H9 (cell line): Measurements from ENCODE around the gene SPTSSA. TPM values are rescaled to one million over a fixed set of nuclear protein-coding genes. Genes with fewer than 3 reads are reported as not detected.

Experiments
- DNase-seq: peaks from one replicate; pipeline ENCODE4 v3.0.0-alpha.2; 2017
- H2AFZ ChIP-seq: one replicate; pipeline ENCODE4 v1.6.1; 2013; ENCODE audit warnings: mild to moderate bottlenecking, low read length, control low read depth, moderate library complexity
- H2AK5ac ChIP-seq: 2 replicates; pipeline ENCODE4 v1.6.1; 2013; ENCODE audit warnings: low read length, control low read depth, mixed read lengths; ENCODE audit not compliant: insufficient read length
- H2BK120ac ChIP-seq: one replicate; pipeline ENCODE4 v1.6.1; 2013; ENCODE audit warnings: low read depth, mild to moderate bottlenecking, low read length, control low read depth, inconsistent platforms; ENCODE audit not compliant: poor library complexity, severe bottlenecking
- H2BK12ac ChIP-seq: 2 replicates; pipeline ENCODE4 v1.6.1; 2013; ENCODE audit warnings: low read length, control low read depth, mixed read lengths, low read depth; ENCODE audit not compliant: insufficient read length
- H2BK15ac ChIP-seq: 2 replicates; pipeline ENCODE4 v1.6.1; 2013; ENCODE audit warnings: low read depth, low read length, control low read depth
- H2BK20ac ChIP-seq: one replicate; pipeline ENCODE4 v1.6.1; 2013; ENCODE audit warnings: low read depth, mild to moderate bottlenecking, low read length, control low read depth, inconsistent platforms; ENCODE audit not compliant: poor library complexity, severe bottlenecking
- H2BK5ac ChIP-seq: 2 replicates; pipeline ENCODE4 v1.6.1; 2013; ENCODE audit warnings: low read length, control low read depth, mixed read lengths; ENCODE audit not compliant: insufficient read length
- H3K14ac ChIP-seq: 2 replicates; pipeline ENCODE4 v1.6.1; 2013; ENCODE audit warnings: low read length, control low read depth; ENCODE audit not compliant: insufficient read depth
- H3K18ac ChIP-seq: 2 replicates; pipeline ENCODE4 v1.6.1; 2013; ENCODE audit warnings: low read depth, mild to moderate bottlenecking, mixed read lengths, low read length, control low read depth; ENCODE audit not compliant: insufficient read length
- H3K23ac ChIP-seq: 2 replicates; pipeline ENCODE4 v1.6.1; 2013; ENCODE audit warnings: low read length, control low read depth, mixed read lengths, low read depth; ENCODE audit not compliant: insufficient read length
- H3K23me2 ChIP-seq: 2 replicates; pipeline ENCODE4 v1.6.1; 2013; ENCODE audit warnings: low read depth, mild to moderate bottlenecking, mixed read lengths, low read length, control low read depth; ENCODE audit not compliant: insufficient read length, poor library complexity, severe bottlenecking
- H3K27ac ChIP-seq: 2 replicates; pipeline ENCODE4 v1.5.1; 2013; ENCODE audit warnings: low read length, control low read depth, mixed read lengths, low read depth; ENCODE audit not compliant: insufficient read length
- H3K27me3 ChIP-seq: 2 replicates; pipeline ENCODE4 v1.6.1; 2013; ENCODE audit warnings: low read length, control low read depth, inconsistent platforms; ENCODE audit not compliant: insufficient read depth
- H3K4ac ChIP-seq: 2 replicates; pipeline ENCODE4 v1.6.1; 2013; ENCODE audit warnings: low read depth, mild to moderate bottlenecking, control low read depth, inconsistent platforms, low read length, moderate library complexity
- H3K4me1 ChIP-seq: 2 replicates; pipeline ENCODE4 v1.6.1; 2013; ENCODE audit warnings: low read length, control low read depth, inconsistent platforms; ENCODE audit not compliant: insufficient read depth
- H3K4me2 ChIP-seq: 2 replicates; pipeline ENCODE4 v1.6.1; 2013; ENCODE audit warnings: low read length, control low read depth, mixed read lengths; ENCODE audit not compliant: insufficient read length, insufficient read depth
- H3K56ac ChIP-seq: 2 replicates; pipeline ENCODE4 v1.6.1; 2013; ENCODE audit warnings: low read depth, mild to moderate bottlenecking, mixed read lengths, low read length, control low read depth; ENCODE audit not compliant: insufficient read length
- H3K79me1 ChIP-seq: 2 replicates; pipeline ENCODE4 v1.6.1; 2013; ENCODE audit warnings: low read depth, mild to moderate bottlenecking, moderate library complexity, low read length, control low read depth, inconsistent platforms; ENCODE audit not compliant: insufficient read depth, poor library complexity, severe bottlenecking
- H3K79me2 ChIP-seq: 2 replicates; pipeline ENCODE4 v1.6.1; 2013; ENCODE audit warnings: low read length, control low read depth, inconsistent platforms; ENCODE audit not compliant: insufficient read depth
- H3K9ac ChIP-seq: 2 replicates; pipeline ENCODE4 v1.6.1; 2013; ENCODE audit warnings: low read length, control low read depth, mixed read lengths; ENCODE audit not compliant: insufficient read length; ENCODE audit errors: extremely low read depth
- H3K9me3 ChIP-seq: one replicate; pipeline ENCODE4 v1.6.1; 2013; ENCODE audit warnings: low read depth, low read length, inconsistent platforms; ENCODE audit not compliant: control insufficient read depth
- H3T11ph ChIP-seq: one replicate; pipeline ENCODE4 v1.6.1; 2013; ENCODE audit warnings: mild to moderate bottlenecking, low read length, control low read depth, inconsistent platforms
- H4K20me1 ChIP-seq: one replicate; pipeline ENCODE4 v1.6.1; 2013; ENCODE audit not compliant: control insufficient read depth, insufficient read length, insufficient read depth
- H4K5ac ChIP-seq: 2 replicates; pipeline ENCODE4 v1.6.1; 2013; ENCODE audit warnings: low read depth, mild to moderate bottlenecking, mixed read lengths, low read length, control low read depth; ENCODE audit not compliant: insufficient read length
- H4K8ac ChIP-seq: replicated peaks from 2 replicates; pipeline ENCODE4 v1.6.1; 2013; ENCODE audit warnings: low read length, control low read depth, mixed read lengths, low read depth; ENCODE audit not compliant: insufficient read length
- H4K91ac ChIP-seq: 2 replicates; pipeline ENCODE4 v1.6.1; 2013; ENCODE audit warnings: low read depth, mild to moderate bottlenecking, moderate library complexity, mixed read lengths, low read length, control low read depth; ENCODE audit not compliant: insufficient read length
- H3K27ac Mint-ChIP-seq, 3 experiments: 2 replicates in 2 of 3; 3 replicates in 1 of 3; pipeline ENCODE4 v1.8.0; 2020 to 2021; ENCODE audit warnings: mixed read lengths in 3 of 3, mild to moderate bottlenecking in 1 of 3, moderate library complexity in 1 of 3
- H3K27me3 Mint-ChIP-seq: 2 replicates; pipeline ENCODE4 v1.8.0; 2021; ENCODE audit warnings: low read depth, mild to moderate bottlenecking, moderate library complexity, mixed read lengths
- H3K36me3 Mint-ChIP-seq, 3 experiments: 2 replicates in 2 of 3; 3 replicates in 1 of 3; pipeline ENCODE4 v1.8.0; 2020 to 2021; ENCODE audit warnings: low read depth in 3 of 3, mixed read lengths in 3 of 3; ENCODE audit not compliant: insufficient read depth in 1 of 3
- H3K4me1 Mint-ChIP-seq, 2 experiments: 2 replicates each; pipeline ENCODE4 v1.8.0; 2020; ENCODE audit warnings: mixed read lengths in 2 of 2
- H3K4me3 Mint-ChIP-seq, 2 experiments: 2 replicates in 1 of 2; 3 replicates in 1 of 2; pipeline ENCODE4 v1.8.0; 2020 to 2021; ENCODE audit warnings: mild to moderate bottlenecking in 2 of 2, mixed read lengths in 2 of 2, moderate library complexity in 1 of 2
- H3K9me3 Mint-ChIP-seq, 2 experiments: 2 replicates in 1 of 2; 3 replicates in 1 of 2; pipeline ENCODE4 v1.8.0; 2020; ENCODE audit warnings: mild to moderate bottlenecking in 2 of 2, mixed read lengths in 2 of 2, moderate library complexity in 1 of 2
- CTCF ChIP-seq: fragments of 200-600 bp; sonication (generic); conservative IDR thresholded peaks from 3 replicates; pipeline ENCODE4 v1.8.0; 2021; ENCODE audit warnings: antibody characterized with exemption, mild to moderate bottlenecking
- WGBS: extraction: QIAGEN DNeasy Blood & Tissue Kit; methylation state at CpG from one replicate; pipeline ENCODE4 v1.1.7; 2013; ENCODE audit warnings: missing lambda C conversion rate, low lambda C conversion rate, mixed read lengths; ENCODE audit not compliant: insufficient read length; ENCODE audit errors: extremely low coverage; 5-methylcytosine and 5-hydroxymethylcytosine counted together
- total RNA-seq: library from RNA; stranded (reverse); gene quantifications from 2 replicates; pipeline ENCODE4 v1.2.1, GENCODE V29; 2021

SPTSSA gene
- total RNA-seq, 1 experiment from 2014 or later: 23.3 TPM

- Histone ChIP-seq H3K79me2 (peaks cover 18% of the 10 kb centered on the region; the same call in 1 of the 2 replicates), H4K20me1 (no peaks in the 10 kb centered on the region), H4K91ac (no peak overlapping the region), H3K4me1 (no peaks in the 10 kb centered on the region), H3T11ph (no peak overlapping the region), H2BK20ac (no peak overlapping the region), H3K79me1 (peaks cover 8% of the 10 kb centered on the region), H2BK12ac (no peak overlapping the region), H3K9me3 (no peaks in the 10 kb centered on the region), H3K56ac (no peak overlapping the region), H2AFZ (no peak overlapping the region), H3K27me3 (no peaks in the 10 kb centered on the region), H3K18ac (no peak overlapping the region), H3K23ac (no peak overlapping the region), H4K5ac (no peak overlapping the region), H2BK5ac (no peak overlapping the region), H4K8ac (no peak overlapping the region), H3K4ac (no peak overlapping the region), H3K9ac (no peak overlapping the region), H2AK5ac (no peak overlapping the region), H3K23me2 (peaks cover 4% of the 10 kb centered on the region), H2BK15ac (no peak overlapping the region), H3K14ac (no peak overlapping the region), H2BK120ac (no peak overlapping the region), H3K27ac (no peak overlapping the region), H3K4me2 (no peak overlapping the region)
- Mint-ChIP-seq H3K4me3 (no peak overlapping the region), H3K36me3 (peaks cover 2 to 25% (median 14%) of the 10 kb centered on the region in 3 experiments; a peak in 5 of 7 replicates), H3K4me1 (peaks cover 14 to 16% of the 10 kb centered on the region in 2 experiments), H3K27me3 (no peaks in the 10 kb centered on the region), H3K9me3 (no peaks in the 10 kb centered on the region), H3K27ac (no peak overlapping the region)
- no CpG with 5 or more reads among the region's 3 CpGs for WGBS
- no peak for TF ChIP-seq CTCF
- DNase-seq: no peak
These were observed 4.9 kb downstream of the SPTSSA start for GRCh38 chr14:34457186-34457585.
